Hepatic stellate cell (primary cell): ENCODE results near the gene WDR89.
"Not testable (repeated sequence)": the region's sequence is repeated elsewhere in the genome, so short reads cannot be mapped to it uniquely, and the experiment has no call there.

ENCODE experiments used
- DNase-seq: peaks from one replicate; pipeline ENCODE4 v3.0.0; 2011; ENCODE audit warnings: low spot score

WDR89 gene

GRCh38 chr14:63594455-63595372 lies 47.0 kb downstream of the WDR89 start:
- DNase-seq: no peak

GRCh38 chr14:63583046-63583445 lies 58.6 kb downstream of the WDR89 start:
- DNase-seq: not testable (repeated sequence)

- DNase-seq: no peak
These were observed 60.2 kb downstream of the WDR89 start for GRCh38 chr14:63581491-63581890.

- no peak for DNase-seq
These were observed 63.4 kb downstream of the WDR89 start for GRCh38 chr14:63578300-63578699.

- DNase-seq: no peak
These were observed 68.1 kb downstream of the WDR89 start for GRCh38 chr14:63573581-63573980.

- DNase-seq: no peak
These were observed 76.2 kb downstream of the WDR89 start for GRCh38 chr14:63565448-63565847.

- DNase-seq: peak; percentile 22
These were observed 77.4 kb downstream of the WDR89 start for GRCh38 chr14:63564318-63564717.

- peak; percentile 44 for DNase-seq
These were observed 78.2 kb downstream of the WDR89 start for GRCh38 chr14:63563370-63564026.

GRCh38 chr14:63562405-63562804 lies 79.3 kb downstream of the WDR89 start:
- DNase-seq: no peak

- DNase-seq: no peak
These were observed 86.1 kb downstream of the WDR89 start for GRCh38 chr14:63555572-63555971.

- peak; percentile 47 for DNase-seq
These were observed 90.3 kb downstream of the WDR89 start for GRCh38 chr14:63551332-63551731.

- no peak for DNase-seq
These were observed 93.8 kb downstream of the WDR89 start for GRCh38 chr14:63547798-63548335.
